CD4-positive, CD25-positive, alpha-beta regulatory T cell (primary cell): ENCODE measurements around the gene SBK2. TPM values are rescaled to one million over a fixed set of nuclear protein-coding genes. Genes with fewer than 3 reads are reported as not detected.
"Not testable (repeated sequence)": the region's sequence is repeated elsewhere in the genome, so short reads cannot be mapped to it uniquely, and the experiment has no call there.

Experiments
- ATAC-seq, 2 donors: fragments of 150-1000 bp; cut with Tn5 transposase; one replicate each; pipeline ENCODE4 v1.10.0; 2021; ENCODE audit warnings: low read depth in 2 of 2, moderate number of reproducible peaks in 2 of 2, moderate library complexity in 1 of 2
- DNase-seq, 3 donors: peaks; one replicate each; pipeline versions ENCODE4 v3.0.0 to v3.0.0-alpha.2; 2012 to 2022; ENCODE audit warnings: mixed read lengths in 1 of 3
- H3K27ac ChIP-seq: one replicate; pipeline ENCODE4 v1.7.0; 2013; ENCODE audit warnings: mild to moderate bottlenecking, low read length; ENCODE audit not compliant: insufficient read depth, poor library complexity, severe bottlenecking
- H3K27me3 ChIP-seq: one replicate; pipeline ENCODE4 v1.7.0; 2013; ENCODE audit warnings: low read length; ENCODE audit not compliant: control insufficient read depth, insufficient read depth
- H3K36me3 ChIP-seq: one replicate; pipeline ENCODE4 v1.7.0; 2013; ENCODE audit warnings: mild to moderate bottlenecking, low read length, moderate library complexity; ENCODE audit not compliant: control insufficient read depth, insufficient read depth
- H3K4me1 ChIP-seq: 2 replicates; pipeline ENCODE4 v1.7.0; 2013; ENCODE audit warnings: mild to moderate bottlenecking, low read length; ENCODE audit not compliant: insufficient read depth, control insufficient read depth, poor library complexity, severe bottlenecking
- H3K4me3 ChIP-seq: one replicate; pipeline ENCODE4 v1.7.0; 2013; ENCODE audit warnings: low read depth, mild to moderate bottlenecking, low read length, moderate library complexity
- H3K9me3 ChIP-seq, 2 experiments: 1 replicate in 1 of 2; 2 replicates in 1 of 2; pipeline ENCODE4 v1.7.0; 2013; ENCODE audit warnings: low read length in 2 of 2, mild to moderate bottlenecking in 1 of 2, moderate library complexity in 1 of 2; ENCODE audit not compliant: control insufficient read depth in 2 of 2
- H3K27ac Mint-ChIP-seq, 3 donors: one replicate each; pipeline ENCODE4 v1.8.0; 2020 to 2022; ENCODE audit warnings: mild to moderate bottlenecking in 3 of 3, mixed read lengths in 3 of 3, moderate library complexity in 2 of 3
- H3K27me3 Mint-ChIP-seq: one replicate; pipeline ENCODE4 v1.8.0; 2022; ENCODE audit warnings: mild to moderate bottlenecking, mixed read lengths
- H3K36me3 Mint-ChIP-seq: one replicate; pipeline ENCODE4 v1.8.0; 2020; ENCODE audit warnings: mixed read lengths
- H3K4me1 Mint-ChIP-seq, 4 donors: one replicate each; pipeline ENCODE4 v1.8.0; 2020 to 2022; ENCODE audit warnings: mixed read lengths in 4 of 4, mild to moderate bottlenecking in 1 of 4
- H3K4me3 Mint-ChIP-seq, 4 donors: one replicate each; pipeline ENCODE4 v1.8.0; 2020 to 2022; ENCODE audit warnings: mild to moderate bottlenecking in 4 of 4, mixed read lengths in 4 of 4, moderate library complexity in 3 of 4
- H3K9me3 Mint-ChIP-seq, 7 donors: one replicate each; pipeline ENCODE4 v1.8.0; 2020 to 2022; ENCODE audit warnings: mixed read lengths in 7 of 7, mild to moderate bottlenecking in 3 of 7, moderate library complexity in 2 of 7
- polyA plus RNA-seq, 4 donors: library from polyadenylated mRNA; unstranded; fragments of 300-500 nt; fragmentation: Illumina TruSeq; gene quantifications; one replicate each; pipeline ENCODE4 v1.2.3, GENCODE V29; 2021
- total RNA-seq: library from RNA; stranded (reverse); gene quantifications from one replicate; pipeline ENCODE4 v1.2.3, GENCODE V29; 2022

Gene SBK2
- total RNA-seq: not detected
- polyA plus RNA-seq: not detected

- DNase-seq (no peak), ATAC-seq (no peak)
- Mint-ChIP-seq H3K4me1 (no peaks in the 10 kb centered on the region), H3K36me3 (no peaks in the 10 kb centered on the region), H3K4me3 (no peak within 1 kb of the TSS), H3K27me3 (no peaks in the 10 kb centered on the region), H3K27ac (peak within 1 kb of the TSS in 1 of 3 donors; percentile 89), H3K9me3 (no peaks in the 10 kb centered on the region)
- H3K4me1 ChIP-seq: no peaks in the 10 kb centered on the region
- no peak within 1 kb of the TSS for H3K27ac ChIP-seq
- no peaks in the 10 kb centered on the region for H3K27me3 ChIP-seq
- no peaks in the 10 kb centered on the region for H3K36me3 ChIP-seq
- no peak within 1 kb of the TSS for H3K4me3 ChIP-seq
- no peaks in the 10 kb centered on the region for H3K9me3 ChIP-seq
These were observed at the start of gene SBK2 for GRCh38 chr19:55536951-55537740. Gene SBK2, minus strand, starts transcription at chr19:55537133. Its CDS starts 839 bp downstream, at chr19:55536294.

- Mint-ChIP-seq H3K36me3 (no peaks in the 10 kb centered on the region), H3K9me3 (no peaks in the 10 kb centered on the region), H3K4me3 (peak overlapping the region in 3 of 4 donors; percentile 46 to 84 (median 67)), H3K27ac (peak overlapping the region in 2 of 3 donors; percentile 67 to 86), H3K27me3 (peaks cover 20% of the 10 kb centered on the region), H3K4me1 (peaks cover 11 to 38% (median 19%) of the 10 kb centered on the region in 4 donors)
- H3K36me3 ChIP-seq: no peaks in the 10 kb centered on the region
- peak in 1 of 3 donors; percentile 40 for DNase-seq
- ATAC-seq: no peak
- peaks cover 32% of the 10 kb centered on the region for H3K4me1 ChIP-seq
- H3K27me3 ChIP-seq: no peaks in the 10 kb centered on the region
- H3K27ac ChIP-seq: no peak overlapping the region
- no peaks in the 10 kb centered on the region for H3K9me3 ChIP-seq
- no peak overlapping the region for H3K4me3 ChIP-seq
These were observed 48.9 kb upstream of the SBK2 start for GRCh38 chr19:55585658-55586339.

GRCh38 chr19:55584871-55585270, 47.9 kb upstream of the SBK2 start:
- Mint-ChIP-seq H3K27ac (peak overlapping the region in 1 of 3 donors; percentile 3), H3K4me3 (peak overlapping the region in 2 of 4 donors; percentile 46 to 56)

GRCh38 chr19:55583897-55584296, 47.0 kb upstream of the SBK2 start:
- H3K4me3 ChIP-seq, H3K36me3 ChIP-seq, H3K4me3 Mint-ChIP-seq, DNase-seq, H3K9me3 ChIP-seq, H3K27ac ChIP-seq, H3K9me3 Mint-ChIP-seq, H3K27me3 ChIP-seq, H3K36me3 Mint-ChIP-seq, H3K27ac Mint-ChIP-seq, ATAC-seq: not testable (repeated sequence)
- H3K4me1 Mint-ChIP-seq: peaks cover 16 to 47% (median 26%) of the 10 kb centered on the region in 4 donors
- H3K4me1 ChIP-seq: peaks cover 37% of the 10 kb centered on the region
- H3K27me3 Mint-ChIP-seq: peaks cover 20% of the 10 kb centered on the region

More at GRCh38 chr19:55584871-55585270, 47.9 kb upstream of the SBK2 start:
- H3K27me3 Mint-ChIP-seq: peaks cover 20% of the 10 kb centered on the region
- Histone ChIP-seq H3K36me3 (no peaks in the 10 kb centered on the region), H3K9me3 (no peaks in the 10 kb centered on the region), H3K4me1 (peaks cover 36% of the 10 kb centered on the region), H3K27ac (no peak overlapping the region), H3K27me3 (no peaks in the 10 kb centered on the region), H3K4me3 (no peak overlapping the region)
- peaks cover 13 to 43% (median 22%) of the 10 kb centered on the region in 4 donors for H3K4me1 Mint-ChIP-seq
- ATAC-seq (no peak), DNase-seq (no peak)
- H3K9me3 Mint-ChIP-seq: no peaks in the 10 kb centered on the region
- H3K36me3 Mint-ChIP-seq: peaks cover under 1% of the 10 kb centered on the region

- peak overlapping the region; percentile 75 for H3K4me3 ChIP-seq
- Mint-ChIP-seq H3K4me3 (peak overlapping the region in 3 of 4 donors; percentile 56 to 91 (median 85)), H3K27me3 (peaks cover 17% of the 10 kb centered on the region)
These were observed 45.4 kb upstream of the SBK2 start for GRCh38 chr19:55582284-55582683.

GRCh38 chr19:55581823-55582223, 44.9 kb upstream of the SBK2 start:
- Mint-ChIP-seq H3K27me3 (peaks cover 17% of the 10 kb centered on the region), H3K4me1 (peaks cover 16 to 40% (median 20%) of the 10 kb centered on the region in 4 donors), H3K36me3 (peaks cover 11% of the 10 kb centered on the region), H3K27ac (peak overlapping the region in 1 of 3 donors; percentile 26), H3K4me3 (peak overlapping the region; percentile 56 to 91 (median 72)), H3K9me3 (peaks cover 0 to 1% (median 0%) of the 10 kb centered on the region in 7 donors)
- no peak for DNase-seq
- Histone ChIP-seq H3K36me3 (no peaks in the 10 kb centered on the region), H3K27me3 (no peaks in the 10 kb centered on the region), H3K4me3 (peak overlapping the region; percentile 75), H3K4me1 (peaks cover 25% of the 10 kb centered on the region), H3K27ac (no peak overlapping the region), H3K9me3 (no peaks in the 10 kb centered on the region)
- no peak for ATAC-seq

More at GRCh38 chr19:55582284-55582683, 45.4 kb upstream of the SBK2 start:
- not testable (repeated sequence) for H3K27ac ChIP-seq, H3K27me3 ChIP-seq, H3K9me3 Mint-ChIP-seq, DNase-seq, H3K36me3 Mint-ChIP-seq, H3K36me3 ChIP-seq, ATAC-seq, H3K9me3 ChIP-seq
- H3K4me1 ChIP-seq: peaks cover 30% of the 10 kb centered on the region
- H3K27ac Mint-ChIP-seq: peak overlapping the region in 1 of 3 donors; percentile 26
- peaks cover 16 to 45% (median 23%) of the 10 kb centered on the region in 4 donors for H3K4me1 Mint-ChIP-seq

GRCh38 chr19:55581145-55581822, 44.4 kb upstream of the SBK2 start:
- H3K4me1 Mint-ChIP-seq: peaks cover 16 to 35% (median 20%) of the 10 kb centered on the region in 4 donors
- Histone ChIP-seq H3K27ac (peak overlapping the region; percentile 77), H3K36me3 (no peaks in the 10 kb centered on the region), H3K4me3 (peak overlapping the region; percentile 75), H3K4me1 (peaks cover 20% of the 10 kb centered on the region), H3K27me3 (no peaks in the 10 kb centered on the region), H3K9me3 (no peaks in the 10 kb centered on the region)
- DNase-seq: peak in 1 of 3 donors; percentile 27
- peaks cover 14% of the 10 kb centered on the region for H3K27me3 Mint-ChIP-seq
- H3K27ac Mint-ChIP-seq: peak overlapping the region; percentile 14 to 80 (median 26)
- H3K9me3 Mint-ChIP-seq: peaks cover 0 to 2% (median 0%) of the 10 kb centered on the region in 7 donors
- ATAC-seq: no peak
- H3K4me3 Mint-ChIP-seq: peak overlapping the region; percentile 85 to 94 (median 92)
- H3K36me3 Mint-ChIP-seq: peaks cover 13% of the 10 kb centered on the region
